Purkinje cell (primary cell): ENCODE data around the gene PCDHB14. TPM values are rescaled to one million over a fixed set of nuclear protein-coding genes. Genes with fewer than 3 reads are reported as not detected.

ENCODE experiments used
- polyA plus RNA-seq: library from polyadenylated mRNA; unstranded; fragments of >200 nt; fragmentation: Nextera tagmentation; gene quantifications from 2 replicates; pipeline ENCODE4 v1.2.1, GENCODE V29; 2014

PCDHB14 gene
- polyA plus RNA-seq, result 5.3 and 5.4 TPM in 2 replicates

GRCh38 chr5:141223112-141223783 is at the start of gene PCDHB14:
TSS of gene PCDHB14 (plus strand) at chr5:141223343. CDS start at chr5:141223506, 163 bp downstream.

GRCh38 chr5:141177577-141178191 is 45.5 kb upstream of the PCDHB14 start, which contains the start of gene PCDHB8:
TSS of gene PCDHB8 (plus strand) at chr5:141177790. CDS start at chr5:141178035, 245 bp downstream.

GRCh38 chr5:141182248-141182647 is 40.9 kb upstream of the PCDHB14 start, which contains the start of gene PCDHB16:
TSS of gene PCDHB16 (plus strand) at chr5:141182387. CDS start at chr5:141182560, 173 bp downstream.

GRCh38 chr5:141186897-141187512 is 36.1 kb upstream of the PCDHB14 start, which contains the start of gene PCDHB9:
TSS of gene PCDHB9 (plus strand) at chr5:141187161. CDS start at chr5:141187319, 158 bp downstream.

GRCh38 chr5:141192110-141192725 is 30.9 kb upstream of the PCDHB14 start, which contains the start of gene PCDHB10:
TSS of gene PCDHB10 (plus strand) at chr5:141192353. CDS start at chr5:141192553, 200 bp downstream.

GRCh38 chr5:141199359-141200235 is 23.5 kb upstream of the PCDHB14 start, which contains the start of gene PCDHB11:
TSS of gene PCDHB11 (plus strand) at chr5:141199627. CDS start at chr5:141199775, 148 bp downstream.

GRCh38 chr5:141208478-141208877 is 14.7 kb upstream of the PCDHB14 start, which contains the start of gene PCDHB12:
TSS of gene PCDHB12 (plus strand) at chr5:141208719. CDS start at chr5:141208908, 189 bp downstream.

GRCh38 chr5:141213656-141214339 is 9.3 kb upstream of the PCDHB14 start, which contains the start of gene PCDHB13:
TSS of gene PCDHB13 (plus strand) at chr5:141213919. CDS start at chr5:141214124, 205 bp downstream.

GRCh38 chr5:141245250-141245717 is 22.1 kb downstream of the PCDHB14 start, which contains the start of gene PCDHB15:
TSS of gene PCDHB15 (plus strand) at chr5:141245395. CDS start at chr5:141245579, 184 bp downstream.

Other genes starting within 250 kb of the PCDHB14 start
- gene PCDHB1, start 172.0 kb upstream of the PCDHB14 start, polyA plus RNA-seq, result not detected in 2 replicates
- 4.7 and 8.3 TPM in 2 replicates for gene PCDHB2, start 128.7 kb upstream of the PCDHB14 start, polyA plus RNA-seq
- gene PCDHB3, start 122.9 kb upstream of the PCDHB14 start, polyA plus RNA-seq, result 3.7 and 7.5 TPM in 2 replicates
- gene PCDHB4, start 101.5 kb upstream of the PCDHB14 start, polyA plus RNA-seq, result 6.0 and 16.8 TPM in 2 replicates
- 2.1 and 4.8 TPM in 2 replicates for gene PCDHB5, start 88.1 kb upstream of the PCDHB14 start, polyA plus RNA-seq
- gene PCDHB6, start 73.3 kb upstream of the PCDHB14 start, polyA plus RNA-seq, result 1.0 and 1.4 TPM in 2 replicates
- 0.78 TPM in 1 of 2 replicates, not detected in the other for gene PCDHB7, start 50.7 kb upstream of the PCDHB14 start, polyA plus RNA-seq
- not detected in 2 replicates for gene PCDHB8, start 45.6 kb upstream of the PCDHB14 start, polyA plus RNA-seq
- 0.09 and 0.70 TPM in 2 replicates for gene PCDHB16, start 41.0 kb upstream of the PCDHB14 start, polyA plus RNA-seq
- 0.21 and 0.81 TPM in 2 replicates for gene PCDHB9, start 36.2 kb upstream of the PCDHB14 start, polyA plus RNA-seq
- 1.2 and 3.6 TPM in 2 replicates for gene PCDHB10, start 31.0 kb upstream of the PCDHB14 start, polyA plus RNA-seq
- 1.1 and 1.6 TPM in 2 replicates for gene PCDHB11, start 23.7 kb upstream of the PCDHB14 start, polyA plus RNA-seq
- 2.6 and 2.8 TPM in 2 replicates for gene PCDHB12, start 14.6 kb upstream of the PCDHB14 start, polyA plus RNA-seq
- 2.0 and 5.2 TPM in 2 replicates for gene PCDHB13, start 9.4 kb upstream of the PCDHB14 start, polyA plus RNA-seq
- 28.7 and 30.0 TPM in 2 replicates for gene PCDHB15, start 22.1 kb downstream of the PCDHB14 start, polyA plus RNA-seq
- not detected in 2 replicates for gene SLC25A2, start 80.7 kb downstream of the PCDHB14 start, polyA plus RNA-seq
- gene TAF7, start 97.4 kb downstream of the PCDHB14 start, polyA plus RNA-seq, result 374 and 453 TPM in 2 replicates
- gene PCDHGA1, start 107.2 kb downstream of the PCDHB14 start, polyA plus RNA-seq, result 0.69 TPM in 1 of 2 replicates, not detected in the other
- gene PCDHGA2, start 115.4 kb downstream of the PCDHB14 start, polyA plus RNA-seq, result 1.9 TPM in 1 of 2 replicates, not detected in the other
- 1.3 and 4.3 TPM in 2 replicates for gene PCDHGA3, start 120.5 kb downstream of the PCDHB14 start, polyA plus RNA-seq
- not detected in 2 replicates for gene PCDHGB1, start 126.8 kb downstream of the PCDHB14 start, polyA plus RNA-seq
- gene PCDHGA4, start 131.7 kb downstream of the PCDHB14 start, polyA plus RNA-seq, result 0.27 TPM in 1 of 2 replicates, not detected in the other
- 0.08 and 2.9 TPM in 2 replicates for gene PCDHGB2, start 136.7 kb downstream of the PCDHB14 start, polyA plus RNA-seq
- gene PCDHGA5, start 140.8 kb downstream of the PCDHB14 start, polyA plus RNA-seq, result 2.2 and 2.5 TPM in 2 replicates
- gene PCDHGB3, start 146.9 kb downstream of the PCDHB14 start, polyA plus RNA-seq, result 0.06 and 1.2 TPM in 2 replicates
- 0.30 and 0.60 TPM in 2 replicates for gene PCDHGA6, start 150.5 kb downstream of the PCDHB14 start, polyA plus RNA-seq
- 0.73 and 1.8 TPM in 2 replicates for gene PCDHGA7, start 159.4 kb downstream of the PCDHB14 start, polyA plus RNA-seq
- 1.8 and 2.1 TPM in 2 replicates for gene PCDHGB4, start 164.4 kb downstream of the PCDHB14 start, polyA plus RNA-seq
- gene PCDHGA8, start 169.3 kb downstream of the PCDHB14 start, polyA plus RNA-seq, result 0.11 and 0.13 TPM in 2 replicates
- gene PCDHGB5, start 174.6 kb downstream of the PCDHB14 start, polyA plus RNA-seq, result 0.32 TPM in 1 of 2 replicates, not detected in the other
- gene PCDHGA9, start 179.4 kb downstream of the PCDHB14 start, polyA plus RNA-seq, result 1.1 and 1.9 TPM in 2 replicates
- gene PCDHGB6, start 184.7 kb downstream of the PCDHB14 start, polyA plus RNA-seq, result 0.31 and 0.42 TPM in 2 replicates
- gene PCDHGA10, start 189.6 kb downstream of the PCDHB14 start, polyA plus RNA-seq, result 6.1 and 7.8 TPM in 2 replicates
- 0.35 TPM in 1 of 2 replicates, not detected in the other for gene PCDHGB7, start 194.3 kb downstream of the PCDHB14 start, polyA plus RNA-seq
- 1.5 and 2.4 TPM in 2 replicates for gene PCDHGA11, start 197.7 kb downstream of the PCDHB14 start, polyA plus RNA-seq
- gene PCDHGA12, start 207.2 kb downstream of the PCDHB14 start, polyA plus RNA-seq, result 3.6 and 4.3 TPM in 2 replicates